Measurements from ENCODE around the gene HSPA1A.
"Not testable (repeated sequence)": the region's sequence is repeated elsewhere in the genome, so short reads cannot be mapped to it uniquely, and the experiment has no call there.

Gene HSPA1A

GRCh38 chr6:31834367-31835250 is 19.3 kb downstream of the HSPA1A start:
- DNase-seq (ENCODE audit: low read depth in 1 of 2, low spot score in 1 of 2) = peak; percentile 66 to 67

GRCh38 chr6:31836047-31836473 is 20.7 kb downstream of the HSPA1A start:
- no peak for DNase-seq (ENCODE audit: low read depth in 1 of 2, low spot score in 1 of 2)

DNA sequence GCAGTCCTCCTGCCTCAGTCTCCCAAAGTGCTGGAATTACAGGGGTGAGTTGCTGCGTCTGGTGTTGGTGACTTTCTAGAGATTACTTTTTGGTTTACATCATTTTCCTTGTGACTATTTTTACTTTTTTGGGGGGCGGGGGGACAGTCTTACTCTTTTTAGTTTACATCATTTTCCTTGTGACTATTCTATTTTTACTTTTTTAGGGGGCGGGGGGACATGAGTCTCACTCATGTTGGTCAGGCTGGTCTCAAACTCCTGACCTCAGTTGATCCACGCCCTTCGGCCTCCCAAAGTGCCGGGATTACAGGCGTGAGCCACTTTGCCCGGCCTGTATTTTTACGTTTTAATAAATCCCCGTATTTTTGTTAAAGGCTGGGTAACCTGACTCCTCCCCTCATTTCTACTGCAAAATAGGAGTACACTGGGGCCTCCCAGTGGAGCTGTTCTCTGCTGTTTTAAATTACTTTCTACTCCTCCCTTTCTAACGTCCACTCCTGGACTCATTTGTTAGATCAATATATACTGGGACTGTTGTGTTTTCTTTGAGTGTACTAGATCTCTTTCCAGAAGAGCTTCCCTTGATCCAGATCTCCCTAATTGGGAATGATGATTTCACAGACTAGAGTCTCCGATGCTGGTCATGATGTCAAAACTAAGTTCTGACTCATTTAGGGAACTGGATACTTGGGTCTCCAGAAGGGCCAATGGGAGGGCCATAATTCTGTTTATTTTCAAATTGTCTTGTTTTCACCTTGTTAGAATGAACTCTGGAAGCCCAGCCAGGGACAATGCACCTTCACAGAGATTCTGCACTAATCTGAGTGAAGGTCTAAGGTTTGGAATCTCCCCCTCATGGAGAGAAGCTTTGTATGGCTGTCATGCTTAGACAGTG is 21.4 kb downstream of the HSPA1A start:
- DNase-seq (ENCODE audit: low read depth in 1 of 2, low spot score in 1 of 2) = no peak

- no peak for DNase-seq (ENCODE audit: low read depth in 1 of 2, low spot score in 1 of 2)
These were observed 22.2 kb downstream of the HSPA1A start for GRCh38 chr6:31837369-31838113.

DNA sequence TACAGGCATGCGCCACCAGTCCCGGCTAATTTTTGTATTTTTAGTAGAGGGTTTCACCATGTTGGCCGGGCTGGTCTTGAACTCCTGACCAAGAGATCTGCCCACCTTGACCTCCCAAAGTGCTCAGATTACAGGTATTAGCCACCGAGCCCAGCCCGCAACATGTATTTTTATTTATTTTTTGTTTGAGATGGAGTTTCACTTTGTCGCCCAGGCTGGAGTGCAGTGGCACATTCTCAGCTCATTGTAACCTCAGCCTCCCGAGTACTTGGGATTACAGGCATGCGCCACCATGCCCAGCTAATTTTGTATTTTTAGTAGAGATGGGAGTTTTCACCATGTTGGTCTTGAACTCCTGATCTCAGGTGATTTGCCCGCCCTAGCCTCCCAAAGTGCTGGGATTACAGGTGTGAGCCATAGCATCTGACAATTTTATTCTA is 22.8 kb downstream of the HSPA1A start:
- not testable (repeated sequence) for DNase-seq (ENCODE audit: low read depth in 1 of 2, low spot score in 1 of 2)

GRCh38 chr6:31838968-31839367 is 23.6 kb downstream of the HSPA1A start:
- DNase-seq (ENCODE audit: low read depth in 1 of 2, low spot score in 1 of 2) = no peak

DNA sequence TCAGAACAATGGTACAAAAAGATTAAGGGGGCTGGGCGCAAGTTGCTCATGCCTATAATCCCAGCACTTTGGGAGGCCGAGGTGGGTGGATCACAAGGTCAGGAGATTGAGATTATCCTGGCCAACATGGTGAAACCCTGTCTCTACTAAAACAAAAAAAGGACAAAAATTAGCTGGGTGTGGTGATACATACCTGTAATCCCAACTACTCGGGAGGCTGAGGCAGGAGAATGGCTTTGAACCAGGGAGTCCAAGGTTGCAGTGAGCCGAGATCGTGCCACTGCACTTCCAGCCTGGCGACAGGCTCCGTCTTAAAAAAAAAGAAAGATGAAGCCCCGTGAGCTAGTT is 24.4 kb downstream of the HSPA1A start:
- not testable (repeated sequence) for DNase-seq (ENCODE audit: low read depth in 1 of 2, low spot score in 1 of 2)

GRCh38 chr6:31842053-31842452 is 26.7 kb downstream of the HSPA1A start:
- no peak for DNase-seq (ENCODE audit: low read depth in 1 of 2, low spot score in 1 of 2)

DNA sequence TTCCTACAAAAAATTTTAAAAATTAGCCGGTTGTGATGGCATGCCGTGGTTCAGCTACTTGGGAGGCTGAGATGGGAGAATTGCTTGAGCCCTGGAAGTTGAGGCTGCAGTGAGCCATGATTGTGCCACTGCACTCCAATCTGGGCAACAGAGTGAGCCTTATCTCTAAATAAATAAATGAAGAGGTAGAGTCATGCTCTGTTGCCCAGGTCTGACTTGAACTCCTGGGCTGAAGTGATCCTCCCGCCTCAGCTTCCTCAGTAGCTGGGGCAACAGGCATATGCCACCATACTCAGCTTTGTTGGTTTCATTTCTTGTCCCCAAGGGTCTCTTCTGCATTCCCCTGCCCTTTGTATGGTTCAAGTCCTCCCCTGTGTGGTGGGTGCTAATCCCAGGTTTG is 29.2 kb downstream of the HSPA1A start:
- no peak for DNase-seq (ENCODE audit: low read depth in 1 of 2, low spot score in 1 of 2)

DNA sequence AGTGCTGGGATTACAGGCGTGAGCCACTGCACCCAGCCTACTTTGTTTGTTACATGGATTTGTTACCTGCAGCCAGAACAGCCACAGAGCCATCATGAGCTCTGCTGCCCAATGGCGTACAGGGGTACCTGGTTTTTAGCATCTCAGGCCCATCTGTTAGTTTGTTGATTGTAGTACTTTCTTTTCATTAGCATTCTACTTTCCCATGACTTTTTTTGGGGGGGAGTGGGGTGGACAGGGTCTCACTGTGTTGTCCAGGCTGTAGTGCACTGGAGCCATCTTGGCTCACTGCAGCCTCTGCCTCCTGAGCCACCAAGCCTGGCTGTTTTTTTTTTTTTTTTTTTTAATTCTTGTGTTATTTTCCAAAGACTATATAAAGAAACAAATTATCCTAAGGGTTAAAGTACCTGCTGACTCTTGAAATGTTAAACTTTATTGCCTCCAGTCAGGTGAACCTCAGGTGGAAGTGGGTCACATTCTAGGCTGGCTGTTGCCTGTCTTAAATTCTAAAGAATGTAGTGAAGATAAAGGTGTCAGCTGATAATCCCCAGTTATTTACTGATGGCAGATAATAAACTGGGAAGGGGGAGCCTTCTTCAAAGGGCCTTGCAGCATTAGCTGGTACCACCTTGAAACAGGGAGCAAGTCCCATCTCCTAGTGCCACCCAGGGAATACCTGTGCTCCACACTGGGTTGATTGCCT is 32.1 kb downstream of the HSPA1A start:
- no peak for DNase-seq (ENCODE audit: low read depth in 1 of 2, low spot score in 1 of 2)

- DNase-seq (ENCODE audit: low read depth in 1 of 2, low spot score in 1 of 2) = no peak
These were observed 35.6 kb downstream of the HSPA1A start for GRCh38 chr6:31850765-31851484.

DNA sequence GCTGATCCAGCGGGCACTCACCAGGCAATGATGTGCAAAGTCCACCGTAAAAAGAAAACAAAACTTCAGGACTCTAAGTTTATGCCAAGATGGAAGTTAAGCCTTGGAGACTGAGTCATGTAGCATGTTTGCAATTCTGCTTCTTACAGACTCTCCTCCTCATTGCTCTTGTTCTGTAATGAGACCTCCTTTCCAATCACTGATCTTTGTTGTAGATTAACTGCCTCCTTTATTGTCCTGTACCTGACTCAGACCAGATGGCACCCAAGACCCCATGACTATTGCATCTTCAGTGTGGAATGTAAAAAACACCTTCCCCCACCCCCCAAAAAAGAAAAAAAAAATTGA is 36.1 kb downstream of the HSPA1A start:
- DNase-seq (ENCODE audit: low read depth in 1 of 2, low spot score in 1 of 2) = no peak

GRCh38 chr6:31851980-31852718 is 36.8 kb downstream of the HSPA1A start:
- DNase-seq (ENCODE audit: low read depth in 1 of 2, low spot score in 1 of 2) = not testable (repeated sequence)

- DNase-seq (ENCODE audit: low read depth in 1 of 2, low spot score in 1 of 2) = not testable (repeated sequence)
These were observed 42.4 kb downstream of the HSPA1A start for GRCh38 chr6:31857774-31858173.

DNA sequence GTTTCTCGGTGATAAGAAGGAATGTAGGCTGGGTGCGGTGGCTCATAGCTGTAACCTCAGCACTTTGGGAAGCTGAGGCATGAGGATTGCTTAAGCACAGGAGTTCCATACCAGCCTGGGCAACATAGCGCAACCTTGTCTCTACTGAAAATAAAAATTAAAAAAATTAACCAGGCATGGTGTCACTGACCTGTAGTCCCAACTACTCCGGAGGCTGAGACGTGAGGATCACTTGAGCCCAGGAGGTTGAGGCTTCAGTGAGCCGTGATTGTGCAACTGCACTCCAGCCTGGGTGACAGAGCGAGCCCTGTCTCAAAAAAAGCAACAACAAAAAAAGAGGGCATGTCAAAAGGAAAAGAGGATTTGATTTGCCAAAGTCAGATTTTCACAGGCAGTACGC is 43.4 kb downstream of the HSPA1A start:
- no peak for DNase-seq (ENCODE audit: low read depth in 1 of 2, low spot score in 1 of 2)

DNA sequence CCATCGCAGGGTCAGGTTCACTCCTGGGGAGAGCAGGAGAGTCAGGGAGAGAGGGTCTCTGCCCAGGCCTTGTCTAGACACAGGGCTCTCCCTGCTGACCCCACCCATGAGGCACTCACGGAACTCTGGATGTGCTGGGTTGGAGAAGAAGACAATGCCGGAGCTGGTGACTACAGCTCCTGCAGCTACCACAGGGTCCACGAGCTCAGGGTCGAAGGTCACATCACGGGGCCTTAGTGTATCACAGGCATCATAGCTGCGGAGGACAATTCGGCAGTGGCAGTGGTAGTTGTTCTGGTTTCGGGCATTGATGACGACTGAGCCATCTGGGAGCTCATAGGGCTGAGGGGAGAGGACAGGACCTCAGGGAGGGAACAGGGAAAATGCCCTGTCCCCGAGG is 44.6 kb downstream of the HSPA1A start:
- DNase-seq (ENCODE audit: low read depth in 1 of 2, low spot score in 1 of 2) = no peak

DNA sequence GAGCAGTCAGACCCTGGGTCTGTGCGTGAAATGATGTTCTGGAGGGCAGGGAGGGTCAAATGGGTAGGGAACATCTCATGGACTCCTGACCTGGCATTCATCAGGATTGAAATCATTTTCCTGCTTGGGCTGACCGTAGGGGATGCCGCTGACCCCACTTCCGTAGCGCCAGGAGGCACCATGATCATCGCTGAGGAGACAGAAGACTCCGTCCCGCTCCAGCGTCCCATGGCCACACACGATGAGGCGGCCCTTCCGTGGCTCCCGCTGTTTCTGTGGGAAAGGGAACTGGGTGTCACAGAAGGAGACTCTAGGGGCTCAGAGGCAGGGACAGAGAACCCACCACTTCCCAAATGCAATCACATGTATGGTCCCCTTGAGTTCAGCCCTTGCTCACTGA is 45.0 kb downstream of the HSPA1A start:
- no peak for DNase-seq (ENCODE audit: low read depth in 1 of 2, low spot score in 1 of 2)

DNA sequence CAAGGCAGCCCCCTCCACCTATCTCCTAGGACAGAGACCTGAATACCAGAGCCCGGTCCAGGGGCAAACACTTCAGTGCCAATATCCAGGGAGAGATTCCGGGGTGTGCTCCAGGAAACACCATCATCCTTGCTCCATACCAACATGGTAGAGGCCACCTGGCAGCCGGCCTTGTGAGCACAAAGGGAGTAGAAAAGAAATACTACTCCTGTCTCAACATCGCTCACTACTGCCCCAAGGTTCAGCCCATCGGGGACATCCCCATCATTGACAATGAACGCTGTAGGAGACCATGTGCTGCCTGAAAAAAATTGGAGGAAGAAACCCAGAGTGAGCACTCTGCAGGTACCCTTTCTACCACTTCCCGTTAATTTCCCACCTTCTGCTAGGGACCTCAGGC is 45.8 kb downstream of the HSPA1A start:
- no peak for DNase-seq (ENCODE audit: low read depth in 1 of 2, low spot score in 1 of 2)

DNA sequence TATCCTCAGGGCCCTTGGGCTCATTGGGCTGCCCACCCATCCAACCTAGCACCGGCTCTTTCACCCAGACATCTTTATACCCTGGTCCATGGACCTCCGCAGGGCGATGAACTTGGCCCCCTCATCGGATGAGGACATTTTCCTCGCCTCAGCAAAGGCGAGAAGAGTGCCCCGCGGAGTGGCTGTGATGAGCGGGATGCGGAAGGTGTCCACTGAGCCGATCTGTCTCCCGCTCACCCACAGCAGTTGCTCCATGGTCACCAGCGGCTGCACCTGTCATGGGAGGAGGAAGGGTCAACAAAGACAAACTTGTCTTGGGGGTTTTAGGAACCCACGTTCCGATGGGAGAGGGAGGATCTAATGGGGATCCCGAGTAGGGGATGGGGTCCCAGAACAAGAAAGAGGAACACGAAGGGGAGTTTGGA is 46.6 kb downstream of the HSPA1A start:
- DNase-seq (ENCODE audit: low read depth in 1 of 2, low spot score in 1 of 2) = no peak
